Fibroblast of lung (primary cell): ENCODE measurements around the gene PLCL1. TPM values are rescaled to one million over a fixed set of nuclear protein-coding genes. Genes with fewer than 3 reads are reported as not detected.

Source experiments
- DNase-seq, 2 donors: peaks; one replicate each; pipeline versions ENCODE4 v3.0.0 to v3.0.0-alpha.2; 2010; ENCODE audit warnings: low read depth in 2 of 2
- H2AFZ ChIP-seq: 2 replicates; pipeline ENCODE4 v1.5.1; 2012; ENCODE audit warnings: low read length, control low read depth, inconsistent platforms
- H3K27ac ChIP-seq: 2 replicates; pipeline ENCODE4 v1.5.1; 2011; ENCODE audit warnings: low read length, control low read depth; ENCODE audit not compliant: insufficient read depth
- H3K27me3 ChIP-seq: 2 replicates; pipeline ENCODE4 v1.5.1; 2011; ENCODE audit warnings: mild to moderate bottlenecking, low read length; ENCODE audit not compliant: control insufficient read depth, insufficient read depth
- H3K36me3 ChIP-seq: 2 replicates; pipeline ENCODE4 v1.5.1; 2011; ENCODE audit warnings: low read length; ENCODE audit not compliant: control insufficient read depth, insufficient read depth
- H3K4me1 ChIP-seq: 2 replicates; pipeline ENCODE4 v1.5.1; 2011; ENCODE audit warnings: low read length; ENCODE audit not compliant: control insufficient read depth, insufficient read depth; ENCODE audit errors: extremely low read depth
- H3K4me2 ChIP-seq: 2 replicates; pipeline ENCODE4 v1.5.1; 2011; ENCODE audit warnings: low read length, control low read depth; ENCODE audit not compliant: insufficient read depth; ENCODE audit errors: extremely low read depth
- H3K4me3 ChIP-seq, 4 experiments: fragments of 200-600 bp in 1 of 4; sonication (generic) in 1 of 4; replicated peaks in 1 of 4; 2 replicates each; pipeline ENCODE4 v1.5.1; 2011 to 2016; ENCODE audit warnings: low read length in 4 of 4, low read depth in 3 of 4, mild to moderate bottlenecking in 3 of 4, control low read depth in 2 of 4, inconsistent platforms in 1 of 4, mixed read lengths in 1 of 4; ENCODE audit not compliant: insufficient read depth in 1 of 4; ENCODE audit errors: control extremely low read depth in 1 of 4
- H3K79me2 ChIP-seq: 2 replicates; pipeline ENCODE4 v1.5.1; 2012; ENCODE audit warnings: mild to moderate bottlenecking, low read length, inconsistent platforms; ENCODE audit not compliant: control insufficient read depth, insufficient read depth
- H3K9ac ChIP-seq: 2 replicates; pipeline ENCODE4 v1.5.1; 2011; ENCODE audit warnings: mild to moderate bottlenecking, low read length, control low read depth; ENCODE audit not compliant: insufficient read depth
- H3K9me3 ChIP-seq: 2 replicates; pipeline ENCODE4 v1.5.1; 2012; ENCODE audit warnings: low read depth, low read length; ENCODE audit not compliant: control insufficient read depth, insufficient read depth
- H4K20me1 ChIP-seq: 2 replicates; pipeline ENCODE4 v1.5.1; 2011; ENCODE audit warnings: low read length; ENCODE audit not compliant: control insufficient read depth, insufficient read depth; ENCODE audit errors: extremely low read depth
- EZH2 ChIP-seq: IDR thresholded peaks from 2 replicates; pipeline ENCODE4 v1.5.1; 2012; ENCODE audit warnings: low read length, control low read depth, mild to moderate bottlenecking; ENCODE audit errors: missing control alignments
- polyA plus RNA-seq, 2 donors: library from polyadenylated mRNA; depleted of rRNA in 1 of 2; stranded (reverse) in 1 of 2; unstranded in 1 of 2; fragments of >200 nt; gene quantifications; 2 replicates each; pipeline ENCODE4 v1.2.1, GENCODE V29; 2011 to 2012; ENCODE audit warnings: missing spikeins in 1 of 2
- total RNA-seq: library from RNA; depleted of rRNA; stranded (reverse); fragments of >200 nt; gene quantifications from 2 replicates; pipeline ENCODE4 v1.2.1, GENCODE V29; 2014
- TF ChIP-seq, protein P1 (sequence below), 2 donors: IDR thresholded peaks in 1 of 2; conservative IDR thresholded peaks in 1 of 2; 1 replicate in 1 of 2; 2 replicates in 1 of 2; pipeline ENCODE4 v1.5.1; 2011 to 2012; ENCODE audit warnings: low read length in 2 of 2, control low read depth in 1 of 2, inconsistent platforms in 1 of 2, low read depth in 1 of 2, mild to moderate bottlenecking in 1 of 2

Gene PLCL1
- total and polyA plus RNA-seq, 2 donors (not counting 1 experiment from before 2014, with no cell fraction given), result 0.48 to 0.83 TPM

DNA sequence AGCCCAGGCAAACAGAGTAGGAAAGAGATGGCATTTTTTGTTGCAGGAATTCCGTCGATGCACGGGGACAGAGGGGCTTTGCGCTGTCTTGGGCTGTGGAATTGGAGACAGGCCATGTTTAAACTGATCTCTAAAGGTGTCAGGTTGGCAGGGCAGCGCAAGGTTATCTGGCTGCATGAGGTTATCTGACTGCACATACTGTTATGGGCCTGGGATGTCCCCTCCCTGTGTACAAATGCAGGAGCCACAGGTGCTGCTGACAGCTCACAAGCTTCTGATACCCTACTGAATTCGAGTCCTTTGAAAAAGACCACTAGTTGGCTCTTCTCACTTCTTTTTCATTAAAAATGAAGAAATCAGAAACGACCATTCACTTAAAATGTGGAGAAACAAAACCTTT lies 255.4 kb downstream of the PLCL1 start:
- H3K36me3 ChIP-seq, result no peaks in the 10 kb centered on the region
- H2AFZ ChIP-seq, result no peak overlapping the region
- H4K20me1 ChIP-seq, result no peaks in the 10 kb centered on the region
- H3K4me1 ChIP-seq, result no peaks in the 10 kb centered on the region
- no peaks in the 10 kb centered on the region for H3K9me3 ChIP-seq
- no peak overlapping the region for H3K4me2 ChIP-seq
- no peak overlapping the region for H3K27ac ChIP-seq
- no peaks in the 10 kb centered on the region for H3K79me2 ChIP-seq
- H3K9ac ChIP-seq, result no peak overlapping the region
- no peak for TF ChIP-seq EZH2
- TF ChIP-seq, protein P1, sequence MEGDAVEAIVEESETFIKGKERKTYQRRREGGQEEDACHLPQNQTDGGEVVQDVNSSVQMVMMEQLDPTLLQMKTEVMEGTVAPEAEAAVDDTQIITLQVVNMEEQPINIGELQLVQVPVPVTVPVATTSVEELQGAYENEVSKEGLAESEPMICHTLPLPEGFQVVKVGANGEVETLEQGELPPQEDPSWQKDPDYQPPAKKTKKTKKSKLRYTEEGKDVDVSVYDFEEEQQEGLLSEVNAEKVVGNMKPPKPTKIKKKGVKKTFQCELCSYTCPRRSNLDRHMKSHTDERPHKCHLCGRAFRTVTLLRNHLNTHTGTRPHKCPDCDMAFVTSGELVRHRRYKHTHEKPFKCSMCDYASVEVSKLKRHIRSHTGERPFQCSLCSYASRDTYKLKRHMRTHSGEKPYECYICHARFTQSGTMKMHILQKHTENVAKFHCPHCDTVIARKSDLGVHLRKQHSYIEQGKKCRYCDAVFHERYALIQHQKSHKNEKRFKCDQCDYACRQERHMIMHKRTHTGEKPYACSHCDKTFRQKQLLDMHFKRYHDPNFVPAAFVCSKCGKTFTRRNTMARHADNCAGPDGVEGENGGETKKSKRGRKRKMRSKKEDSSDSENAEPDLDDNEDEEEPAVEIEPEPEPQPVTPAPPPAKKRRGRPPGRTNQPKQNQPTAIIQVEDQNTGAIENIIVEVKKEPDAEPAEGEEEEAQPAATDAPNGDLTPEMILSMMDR (conservative IDR thresholded peaks at IDR 0.05 in 1 of 2, IDR thresholded peaks at IDR 0.05 in 1 of 2; ENCODE audit: low read depth in 1 of 2, low read length in 2 of 2), result no peak
- H3K27me3 ChIP-seq, result no peaks in the 10 kb centered on the region
- no peak for DNase-seq
- H3K4me3 ChIP-seq, result no peak overlapping the region

DNA sequence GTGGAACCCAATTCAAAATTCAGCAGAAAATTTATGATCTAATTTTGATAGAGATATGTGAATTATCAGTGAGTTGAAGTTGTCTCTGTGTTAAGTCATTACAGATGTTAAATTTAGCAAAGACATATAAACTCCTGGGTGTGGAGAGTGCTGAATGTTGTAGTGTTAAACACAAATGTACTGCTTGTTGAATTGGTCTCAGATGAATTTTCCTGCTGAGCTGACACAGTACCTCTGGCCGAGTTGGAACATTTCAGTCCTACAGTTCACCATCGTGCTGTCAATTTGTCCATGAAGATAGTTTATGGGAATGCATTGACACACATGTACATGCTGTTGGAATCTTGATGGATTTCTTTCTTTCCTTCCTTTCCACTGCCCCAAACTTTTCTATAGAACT lies 255.9 kb downstream of the PLCL1 start:
- Histone ChIP-seq H3K79me2 (no peaks in the 10 kb centered on the region), H3K27ac (no peak overlapping the region), H3K9ac (no peak overlapping the region), H2AFZ (no peak overlapping the region), H3K9me3 (no peaks in the 10 kb centered on the region), H3K36me3 (no peaks in the 10 kb centered on the region), H4K20me1 (no peaks in the 10 kb centered on the region), H3K4me2 (no peak overlapping the region), H3K4me3 (no peak overlapping the region), H3K27me3 (no peaks in the 10 kb centered on the region), H3K4me1 (no peaks in the 10 kb centered on the region)
- TF ChIP-seq EZH2, result no peak
- no peak for DNase-seq

GRCh38 chr2:198062826-198063225 lies 258.4 kb downstream of the PLCL1 start:
- Histone ChIP-seq H3K4me1 (no peaks in the 10 kb centered on the region), H3K9me3 (no peaks in the 10 kb centered on the region), H3K27ac (no peak overlapping the region), H3K79me2 (no peaks in the 10 kb centered on the region), H3K27me3 (no peaks in the 10 kb centered on the region), H3K36me3 (no peaks in the 10 kb centered on the region), H3K4me2 (no peak overlapping the region), H2AFZ (no peak overlapping the region), H3K4me3 (no peak overlapping the region), H4K20me1 (no peaks in the 10 kb centered on the region), H3K9ac (no peak overlapping the region)
- DNase-seq, result no peak
- no peak for TF ChIP-seq EZH2
- TF ChIP-seq, protein P1 (conservative IDR thresholded peaks at IDR 0.05 in 1 of 2, IDR thresholded peaks at IDR 0.05 in 1 of 2; ENCODE audit: low read depth in 1 of 2, low read length in 2 of 2), result no peak
